ENCODE results near the gene LMTK2. TPM values are rescaled to one million over a fixed set of nuclear protein-coding genes. Genes with fewer than 3 reads are reported as not detected.
A peak's percentile ranks its signal among the peaks of the same experiment; 100 is the strongest.

LMTK2 gene
- total and polyA plus RNA-seq, 2 experiments from 2014 or later, result 2.3 to 4.6 TPM

GRCh38 chr7:98167653-98168052 is 61.0 kb downstream of the LMTK2 start:
- Histone ChIP-seq H3K4me2 (ENCODE audit: unreplicated experiment) (no peak overlapping the region), H4K20me1 (ENCODE audit: insufficient read depth) (no peaks in the 10 kb centered on the region), H3K9me3 (ENCODE audit: low read depth) (no peaks in the 10 kb centered on the region), H3K9ac (no peak overlapping the region), H3K36me3 (ENCODE audit: low read depth) (no peaks in the 10 kb centered on the region), H3K79me2 (ENCODE audit: insufficient read depth) (no peaks in the 10 kb centered on the region), H3K4me1 (ENCODE audit: insufficient read depth) (no peaks in the 10 kb centered on the region), H3K27ac (no peak overlapping the region), H3F3A (ENCODE audit: insufficient read depth) (no peaks in the 10 kb centered on the region), H3K4me3 (no peak overlapping the region), H2AFZ (no peak overlapping the region), H3K9me2 (ENCODE audit: insufficient read depth) (no peaks in the 10 kb centered on the region), H3K27me3 (replicated peaks; ENCODE audit: insufficient read depth) (no peaks in the 10 kb centered on the region)
- no peak for TF ChIP-seq EZH2 (IDR thresholded peaks at IDR 0.05; ENCODE audit: insufficient read depth, poor library complexity, severe bottlenecking)
- TF ChIP-seq EZH2phosphoT487 (IDR thresholded peaks at IDR 0.05; ENCODE audit: insufficient read depth, low read depth), result no peak
- in situ Hi-C loops (cut with MboI), result loop anchor here (10.0 kb wide), 1 partner anchor 143 kb away; no protein-coding TSS in a partner anchor
- DNase-seq, result no peak
- 94 to 95% methylated on average over 15 of the region's 15 CpGs for WGBS, 2 experiments (ENCODE audit: low coverage in 1 of 2, low lambda C conversion rate in 2 of 2, missing lambda C conversion rate in 2 of 2)

- H3K9me2 ChIP-seq (ENCODE audit: insufficient read depth), result no peaks in the 10 kb centered on the region
- H4K20me1 ChIP-seq (ENCODE audit: insufficient read depth), result no peaks in the 10 kb centered on the region
- no peak overlapping the region for H3K27ac ChIP-seq
- no peaks in the 10 kb centered on the region for H3K4me1 ChIP-seq (ENCODE audit: insufficient read depth)
- H3K36me3 ChIP-seq (ENCODE audit: low read depth), result no peaks in the 10 kb centered on the region
- no peak overlapping the region for H3K4me2 ChIP-seq (ENCODE audit: unreplicated experiment)
- H3K27me3 ChIP-seq (replicated peaks; ENCODE audit: insufficient read depth), result no peaks in the 10 kb centered on the region
- no peak overlapping the region for H3K4me3 ChIP-seq
- 77% methylated on average over 17 of the region's 17 CpGs for WGBS, 2 experiments (ENCODE audit: low coverage in 1 of 2, low lambda C conversion rate in 2 of 2, missing lambda C conversion rate in 2 of 2)
- TF ChIP-seq EZH2 (IDR thresholded peaks at IDR 0.05; ENCODE audit: insufficient read depth, poor library complexity, severe bottlenecking) (no peak), EZH2phosphoT487 (IDR thresholded peaks at IDR 0.05; ENCODE audit: insufficient read depth, low read depth) (no peak)
- in situ Hi-C loops (cut with MboI), result loop anchor here (10.0 kb wide), 1 partner anchor 144 kb away; no protein-coding TSS in a partner anchor
- H3F3A ChIP-seq (ENCODE audit: insufficient read depth), result no peaks in the 10 kb centered on the region
- H3K79me2 ChIP-seq (ENCODE audit: insufficient read depth), result no peaks in the 10 kb centered on the region
- no peak overlapping the region for H3K9ac ChIP-seq
- peak; percentile 46 for DNase-seq
- no peak overlapping the region for H2AFZ ChIP-seq
- no peaks in the 10 kb centered on the region for H3K9me3 ChIP-seq (ENCODE audit: low read depth)
These were observed 61.7 kb downstream of the LMTK2 start for GRCh38 chr7:98168181-98168903.

- Histone ChIP-seq H3K27ac (no peak overlapping the region), H3K79me2 (ENCODE audit: insufficient read depth) (no peaks in the 10 kb centered on the region), H2AFZ (no peak overlapping the region), H3K4me1 (ENCODE audit: insufficient read depth) (no peaks in the 10 kb centered on the region), H3K4me3 (no peak overlapping the region), H3K9me2 (ENCODE audit: insufficient read depth) (no peaks in the 10 kb centered on the region), H4K20me1 (ENCODE audit: insufficient read depth) (no peaks in the 10 kb centered on the region), H3F3A (ENCODE audit: insufficient read depth) (no peaks in the 10 kb centered on the region), H3K4me2 (ENCODE audit: unreplicated experiment) (no peak overlapping the region), H3K9ac (no peak overlapping the region), H3K27me3 (replicated peaks; ENCODE audit: insufficient read depth) (no peaks in the 10 kb centered on the region), H3K9me3 (ENCODE audit: low read depth) (no peaks in the 10 kb centered on the region), H3K36me3 (ENCODE audit: low read depth) (no peaks in the 10 kb centered on the region)
- DNase-seq, result no peak
- 89 to 93% methylated on average over 5 of the region's 5 CpGs for WGBS, 2 experiments (ENCODE audit: low coverage in 1 of 2, low lambda C conversion rate in 2 of 2, missing lambda C conversion rate in 2 of 2)
- TF ChIP-seq EZH2 (IDR thresholded peaks at IDR 0.05; ENCODE audit: insufficient read depth, poor library complexity, severe bottlenecking) (no peak), EZH2phosphoT487 (IDR thresholded peaks at IDR 0.05; ENCODE audit: insufficient read depth, low read depth) (no peak)
- in situ Hi-C loops (cut with MboI), result loop anchor here (10.0 kb wide), 1 partner anchor 144 kb away; no protein-coding TSS in a partner anchor
These were observed 62.4 kb downstream of the LMTK2 start for GRCh38 chr7:98168904-98169621.

GRCh38 chr7:98170966-98171365 is 64.3 kb downstream of the LMTK2 start:
- Histone ChIP-seq H4K20me1 (ENCODE audit: insufficient read depth) (no peaks in the 10 kb centered on the region), H3K9me2 (ENCODE audit: insufficient read depth) (no peaks in the 10 kb centered on the region), H3K4me1 (ENCODE audit: insufficient read depth) (no peaks in the 10 kb centered on the region), H3K27me3 (replicated peaks; ENCODE audit: insufficient read depth) (no peaks in the 10 kb centered on the region), H3K27ac (no peak overlapping the region), H3K36me3 (ENCODE audit: low read depth) (no peaks in the 10 kb centered on the region), H3K79me2 (ENCODE audit: insufficient read depth) (no peaks in the 10 kb centered on the region), H3K4me3 (no peak overlapping the region), H3F3A (ENCODE audit: insufficient read depth) (no peaks in the 10 kb centered on the region), H3K4me2 (ENCODE audit: unreplicated experiment) (no peak overlapping the region), H3K9me3 (ENCODE audit: low read depth) (no peaks in the 10 kb centered on the region), H2AFZ (no peak overlapping the region), H3K9ac (no peak overlapping the region)
- in situ Hi-C loops (cut with MboI), result no loop called here
- no peak for DNase-seq
- no peak for TF ChIP-seq EZH2 (IDR thresholded peaks at IDR 0.05; ENCODE audit: insufficient read depth, poor library complexity, severe bottlenecking)
- 92 to 96% methylated on average over 8 of the region's 8 CpGs for WGBS, 2 experiments (ENCODE audit: low coverage in 1 of 2, low lambda C conversion rate in 2 of 2, missing lambda C conversion rate in 2 of 2)
